ENCODE results near the gene B4GALT4. TPM values are rescaled to one million over a fixed set of nuclear protein-coding genes. Genes with fewer than 3 reads are reported as not detected.

The B4GALT4 gene
- total and polyA plus RNA-seq, 2 donors (not counting 3 experiments of a cell fraction or from before 2014, with no cell fraction given), result 3.7 to 7.1 TPM

- Histone ChIP-seq H3K36me3 (ENCODE audit: control insufficient read depth in 2 of 2, extremely low read depth in 1 of 2, insufficient read depth in 2 of 2, low read length in 2 of 2) (peaks cover 3 to 5% of the 10 kb centered on the region in 2 experiments), H4K20me1 (replicated peaks; ENCODE audit: control insufficient read depth, extremely low read depth, insufficient read depth, low read length) (no peaks in the 10 kb centered on the region), H3K9ac (replicated peaks; ENCODE audit: extremely low read depth, insufficient read depth, low read length) (no peak overlapping the region), H3K4me3 (replicated peaks in 1 of 3; ENCODE audit: insufficient read depth in 1 of 3, low read depth in 1 of 3, low read length in 3 of 3) (no peak overlapping the region), H3K9me3 (replicated peaks; ENCODE audit: control insufficient read depth, insufficient read depth, low read length) (no peaks in the 10 kb centered on the region), H3K79me2 (ENCODE audit: control insufficient read depth, insufficient read depth, low read length) (no peaks in the 10 kb centered on the region), H3K27me3 (ENCODE audit: control insufficient read depth in 2 of 2, insufficient read depth in 2 of 2, low read length in 2 of 2) (no peaks in the 10 kb centered on the region), H3K27ac (ENCODE audit: insufficient read depth, low read depth, low read length) (no peak overlapping the region), H2AFZ (ENCODE audit: low read depth, low read length) (no peak overlapping the region), H3K9me1 (replicated peaks; ENCODE audit: control insufficient read depth, extremely low read depth, insufficient read depth, low read length) (no peaks in the 10 kb centered on the region), H3K4me1 (ENCODE audit: control insufficient read depth, extremely low read depth, insufficient read depth, low read length) (peaks cover 13% of the 10 kb centered on the region), H3K4me2 (ENCODE audit: insufficient read depth, low read length) (no peak overlapping the region)
- DNase-seq (ENCODE audit: low read depth, low spot score) (no peak), FAIRE-seq (no peak)
- BruUV-seq (replicated peaks), result no TSS peak
- ChIA-PET CTCF (no interaction called here), POLR2A (no interaction called here)
- TF ChIP-seq GATA2 (IDR thresholded peaks at IDR 0.05; ENCODE audit: insufficient read depth, insufficient read length, low read depth, low read length) (no peak), CTCF (IDR thresholded peaks at IDR 0.05; ENCODE audit: extremely low read depth in 1 of 2, insufficient read depth in 1 of 2, low read depth in 1 of 2, low read length in 2 of 2) (no peak), FOS (IDR thresholded peaks at IDR 0.05; ENCODE audit: borderline replicate concordance, insufficient read depth, low read length) (no peak), POLR2AphosphoS5 (IDR thresholded peaks at IDR 0.05; ENCODE audit: insufficient read depth, low read depth, low read length) (no peak), MYC (IDR thresholded peaks at IDR 0.05; ENCODE audit: low read depth, low read length) (no peak), MAX (IDR thresholded peaks at IDR 0.05; ENCODE audit: insufficient read depth, insufficient read length) (no peak), POLR2A (IDR thresholded peaks at IDR 0.05; ENCODE audit: low read depth, low read length) (no peak), JUN (IDR thresholded peaks at IDR 0.05; ENCODE audit: borderline replicate concordance, insufficient read depth, insufficient read length, low read depth) (no peak), EZH2 (IDR thresholded peaks at IDR 0.05; ENCODE audit: borderline replicate concordance, low read depth, low read length, severe bottlenecking) (no peak)
- dilution Hi-C loops (cut with MboI; ENCODE audit: extremely low pct_ligation_motif_present, low sequenced_read_pairs) (no loop called here), intact Hi-C loops (cut with micrococcal nuclease) (no loop called here)
Observed at GRCh38 chr3:119236756-119237155, 3.9 kb downstream of the B4GALT4 start.
